NT2/D1 (cell line): ENCODE results near the gene GDF2.

Experiments
- YY1 ChIP-seq: IDR thresholded peaks from 2 replicates; pipeline ENCODE4 v1.6.1; 2011; ENCODE audit not compliant: insufficient read length, insufficient read depth
- ZNF274 ChIP-seq: IDR thresholded peaks from 2 replicates; pipeline ENCODE4 v1.6.1; 2011; ENCODE audit warnings: mild to moderate bottlenecking, low read depth, low read length

DNA sequence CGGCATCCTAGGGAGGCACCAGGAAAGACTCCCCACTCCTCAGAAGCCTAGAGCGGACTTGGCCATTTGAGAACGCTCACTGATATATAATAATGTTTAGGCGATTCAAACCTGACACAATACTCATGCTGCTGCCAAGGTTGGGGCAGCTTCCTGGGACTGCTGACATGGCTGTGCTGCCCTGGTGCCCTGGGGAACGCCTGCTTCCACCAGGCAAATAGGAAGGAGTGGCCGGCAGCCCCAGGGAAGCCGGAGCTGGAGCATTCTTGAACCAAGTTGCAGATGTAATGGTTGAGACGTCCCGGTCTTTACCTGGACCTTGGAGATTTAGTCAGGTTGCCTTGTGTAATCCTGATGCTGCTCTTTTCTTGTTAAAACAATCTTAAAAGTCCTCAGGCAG is 13.5 kb upstream of the GDF2 start:
- TF ChIP-seq ZNF274 (no peak), YY1 (no peak)
